Stimulated activated naive B cell treated with anti-CD40 and anti-IgM and Interleukin-4, amounts not matched to agents 10 μg/mL and 1 μg/mL and 100 μg/mL, for 72 hours (primary cell): ENCODE results near the gene ING4.

Source experiments
- ATAC-seq, 2 donors: fragments of 150-1000 bp; cut with Tn5 transposase; replicated peaks; 2 replicates each; pipeline ENCODE4 v1.10.0; 2021; ENCODE audit warnings: moderate library complexity in 1 of 2
- DNase-seq: peaks from one replicate; pipeline ENCODE4 v3.0.0; 2021
- H3K27ac Mint-ChIP-seq: one replicate; pipeline ENCODE4 v1.8.0; 2022; ENCODE audit warnings: mild to moderate bottlenecking, mixed read lengths
- H3K27me3 Mint-ChIP-seq, 2 donors: one replicate each; pipeline ENCODE4 v1.8.0; 2022; ENCODE audit warnings: mixed read lengths in 2 of 2
- H3K36me3 Mint-ChIP-seq, 2 donors: one replicate each; pipeline ENCODE4 v1.8.0; 2022; ENCODE audit warnings: mixed read lengths in 2 of 2, mild to moderate bottlenecking in 1 of 2
- H3K4me1 Mint-ChIP-seq, 2 donors: one replicate each; pipeline ENCODE4 v1.8.0; 2022; ENCODE audit warnings: mixed read lengths in 2 of 2, mild to moderate bottlenecking in 1 of 2
- H3K4me3 Mint-ChIP-seq, 2 donors: one replicate each; pipeline ENCODE4 v1.8.0; 2022; ENCODE audit warnings: mild to moderate bottlenecking in 2 of 2, mixed read lengths in 2 of 2, moderate library complexity in 1 of 2
- H3K9me3 Mint-ChIP-seq, 2 donors: one replicate each; pipeline ENCODE4 v1.8.0; 2022; ENCODE audit warnings: mixed read lengths in 2 of 2, mild to moderate bottlenecking in 1 of 2

Gene ING4

DNA sequence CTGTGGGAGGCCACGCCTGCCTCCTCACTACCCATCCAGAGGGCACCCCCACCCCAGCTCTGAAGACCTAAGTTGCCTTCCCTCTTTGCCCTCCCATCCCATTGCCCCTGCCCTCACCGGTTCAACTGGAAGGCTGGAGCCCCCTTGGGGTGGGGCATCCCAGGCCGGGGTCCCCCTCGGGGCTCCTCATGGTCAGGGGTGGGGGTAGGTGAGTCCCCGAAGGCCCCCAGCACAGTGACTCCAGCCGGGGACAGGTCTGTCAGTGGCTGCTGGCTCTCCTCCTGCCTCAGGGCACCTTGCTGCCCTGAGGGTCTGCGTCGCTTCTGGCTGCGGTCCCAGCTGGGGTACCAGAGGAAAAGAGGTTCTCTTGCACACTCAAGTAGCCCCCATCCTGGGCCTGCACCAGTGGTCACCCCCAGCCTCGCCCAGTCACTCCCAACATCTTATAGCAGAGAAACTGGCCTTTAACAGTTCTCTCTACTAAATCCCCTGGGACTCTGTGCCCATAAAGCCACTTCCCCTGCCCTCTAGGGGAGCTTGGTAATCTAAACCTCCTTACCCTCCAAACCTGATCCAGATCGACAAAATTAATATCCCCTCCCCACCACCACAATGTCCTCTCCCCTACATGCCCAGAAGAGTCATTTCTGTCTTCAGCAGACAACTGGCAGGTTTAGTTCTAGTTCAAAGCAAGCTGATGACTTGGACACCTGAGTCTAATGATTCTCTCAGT is 32.6 kb upstream of the ING4 start:
- peaks cover 8 to 9% of the 10 kb centered on the region in 2 donors for H3K27me3 Mint-ChIP-seq
- peak; percentile 36 to 43 for ATAC-seq

GRCh38 chr12:6694701-6695100 is 31.8 kb upstream of the ING4 start:
- no peak for DNase-seq
- H3K36me3 Mint-ChIP-seq = peaks cover 8 to 22% of the 10 kb centered on the region in 2 donors
- peaks cover 65 to 72% of the 10 kb centered on the region in 2 donors for H3K4me1 Mint-ChIP-seq
- ATAC-seq = no peak
- peaks cover 7% of the 10 kb centered on the region in 2 donors for H3K27me3 Mint-ChIP-seq
- peak overlapping the region; percentile 40 to 73 for H3K4me3 Mint-ChIP-seq
- H3K27ac Mint-ChIP-seq = no peak overlapping the region
- H3K9me3 Mint-ChIP-seq = no peaks in the 10 kb centered on the region

More for the DNA sequence above, 32.6 kb upstream of the ING4 start:
- Mint-ChIP-seq H3K36me3 (peaks cover 8 to 22% of the 10 kb centered on the region in 2 donors), H3K4me1 (peaks cover 66 to 74% of the 10 kb centered on the region in 2 donors), H3K27ac (peak overlapping the region; percentile 85), H3K4me3 (peak overlapping the region; percentile 66 to 73), H3K9me3 (no peaks in the 10 kb centered on the region)
- DNase-seq = peak; percentile 13

DNA sequence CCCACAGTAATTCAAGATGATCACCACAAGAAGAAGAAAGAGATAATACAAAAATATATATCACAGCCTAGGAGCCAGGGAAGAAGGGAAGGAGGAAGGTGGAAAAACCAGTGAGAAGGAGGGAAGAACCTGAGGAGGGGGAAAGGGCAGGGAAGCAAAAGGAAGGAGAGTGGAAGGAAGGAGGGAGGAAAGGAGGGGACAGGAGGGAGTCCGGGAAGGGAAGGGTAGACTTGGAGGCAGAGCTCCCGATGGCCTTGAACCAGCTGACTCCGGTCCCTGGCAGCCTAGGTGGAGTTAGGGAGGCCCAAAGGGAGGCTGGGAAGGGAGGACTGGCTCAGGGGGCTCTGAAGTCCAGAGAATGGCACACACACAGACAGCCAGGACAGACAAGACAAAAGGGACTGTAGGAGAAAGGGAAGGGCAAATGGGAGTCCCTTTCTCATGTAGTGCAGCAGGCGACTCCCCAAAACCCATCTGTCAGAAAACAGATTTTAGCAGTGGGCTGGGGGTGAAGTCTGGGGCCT is 31.0 kb upstream of the ING4 start:
- Mint-ChIP-seq H3K27me3 (no peaks in the 10 kb centered on the region), H3K4me3 (no peak overlapping the region), H3K4me1 (peaks cover 58 to 63% of the 10 kb centered on the region in 2 donors), H3K9me3 (no peaks in the 10 kb centered on the region), H3K36me3 (peaks cover 8 to 22% of the 10 kb centered on the region in 2 donors), H3K27ac (no peak overlapping the region)
- DNase-seq (no peak), ATAC-seq (no peak)

GRCh38 chr12:6692888-6693287 is 30.0 kb upstream of the ING4 start:
- no peak overlapping the region for H3K4me3 Mint-ChIP-seq

GRCh38 chr12:6691473-6691872 is 28.6 kb upstream of the ING4 start:
- DNase-seq (no peak), ATAC-seq (no peak)
- Mint-ChIP-seq H3K27me3 (no peaks in the 10 kb centered on the region), H3K4me3 (peak overlapping the region in 1 of 2 donors; percentile 19), H3K36me3 (peaks cover 14 to 36% of the 10 kb centered on the region in 2 donors), H3K9me3 (no peaks in the 10 kb centered on the region), H3K27ac (no peak overlapping the region), H3K4me1 (peaks cover 55 to 63% of the 10 kb centered on the region in 2 donors)

More at GRCh38 chr12:6692888-6693287, 30.0 kb upstream of the ING4 start:
- Mint-ChIP-seq H3K36me3 (peaks cover 6 to 26% of the 10 kb centered on the region in 2 donors), H3K27ac (no peak overlapping the region), H3K4me1 (peaks cover 53 to 63% of the 10 kb centered on the region in 2 donors), H3K27me3 (no peaks in the 10 kb centered on the region), H3K9me3 (no peaks in the 10 kb centered on the region)
- ATAC-seq = no peak
- no peak for DNase-seq

- peak; percentile 87 to 90 for ATAC-seq
- H3K27me3 Mint-ChIP-seq = no peaks in the 10 kb centered on the region
- peaks cover 22 to 42% of the 10 kb centered on the region in 2 donors for H3K36me3 Mint-ChIP-seq
- peaks cover 44 to 63% of the 10 kb centered on the region in 2 donors for H3K4me1 Mint-ChIP-seq
- peak; percentile 96 for DNase-seq
- H3K27ac Mint-ChIP-seq = peak within 1 kb of the TSS; percentile 96
- H3K9me3 Mint-ChIP-seq = no peaks in the 10 kb centered on the region
- H3K4me3 Mint-ChIP-seq = peak within 1 kb of the TSS; percentile 93
These were observed 26.3 kb upstream of the ING4 start, which contains the start of gene ZNF384 for GRCh38 chr12:6688999-6689882. Gene ZNF384 (minus strand): TSS chr12:6689375. CDS start chr12:6679520, 9,855 bp downstream.

GRCh38 chr12:6688543-6688998 is 25.7 kb upstream of the ING4 start:
- Mint-ChIP-seq H3K36me3 (peaks cover 22 to 35% of the 10 kb centered on the region in 2 donors), H3K9me3 (no peaks in the 10 kb centered on the region), H3K4me3 (peak overlapping the region; percentile 93), H3K27me3 (no peaks in the 10 kb centered on the region), H3K27ac (peak overlapping the region; percentile 96), H3K4me1 (peaks cover 38 to 62% of the 10 kb centered on the region in 2 donors)
- ATAC-seq = peak; percentile 18 to 28
- no peak for DNase-seq

GRCh38 chr12:6685814-6686213 is 22.9 kb upstream of the ING4 start:
- peaks cover 24 to 59% of the 10 kb centered on the region in 2 donors for H3K4me1 Mint-ChIP-seq
- no peak overlapping the region for H3K4me3 Mint-ChIP-seq
- no peak for ATAC-seq
- no peaks in the 10 kb centered on the region for H3K27me3 Mint-ChIP-seq
- peak overlapping the region; percentile 62 for H3K27ac Mint-ChIP-seq
- H3K9me3 Mint-ChIP-seq = no peaks in the 10 kb centered on the region
- peaks cover 19 to 37% of the 10 kb centered on the region in 2 donors for H3K36me3 Mint-ChIP-seq
- DNase-seq = no peak

DNA sequence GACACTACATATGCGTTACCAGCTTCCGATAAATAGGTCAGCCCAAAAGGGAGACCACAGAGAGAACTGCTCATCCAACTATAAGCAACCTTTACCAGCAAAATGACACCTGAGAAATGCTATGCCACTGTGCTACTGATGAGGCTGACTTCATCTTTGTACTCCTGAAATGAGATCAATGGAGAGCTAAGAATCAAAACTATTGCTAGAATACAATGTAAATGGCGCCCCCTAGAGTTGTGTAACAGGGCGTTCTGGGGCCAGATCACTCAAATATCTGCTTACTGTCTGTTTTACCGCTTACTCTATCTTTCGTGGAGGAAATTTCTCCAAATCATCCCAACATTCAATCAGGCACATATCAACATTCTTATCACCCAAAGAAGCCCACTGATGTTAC is 21.7 kb upstream of the ING4 start:
- DNase-seq = peak; percentile 20
- H3K9me3 Mint-ChIP-seq = no peaks in the 10 kb centered on the region
- H3K27me3 Mint-ChIP-seq = no peaks in the 10 kb centered on the region
- peak overlapping the region; percentile 1 for H3K27ac Mint-ChIP-seq
- no peak overlapping the region for H3K4me3 Mint-ChIP-seq
- no peak for ATAC-seq
- H3K36me3 Mint-ChIP-seq = peaks cover 19 to 37% of the 10 kb centered on the region in 2 donors
- H3K4me1 Mint-ChIP-seq = peaks cover 24 to 59% of the 10 kb centered on the region in 2 donors

GRCh38 chr12:6676962-6677361 is 14.0 kb upstream of the ING4 start:
- H3K27me3 Mint-ChIP-seq = no peaks in the 10 kb centered on the region
- ATAC-seq = no peak

DNA sequence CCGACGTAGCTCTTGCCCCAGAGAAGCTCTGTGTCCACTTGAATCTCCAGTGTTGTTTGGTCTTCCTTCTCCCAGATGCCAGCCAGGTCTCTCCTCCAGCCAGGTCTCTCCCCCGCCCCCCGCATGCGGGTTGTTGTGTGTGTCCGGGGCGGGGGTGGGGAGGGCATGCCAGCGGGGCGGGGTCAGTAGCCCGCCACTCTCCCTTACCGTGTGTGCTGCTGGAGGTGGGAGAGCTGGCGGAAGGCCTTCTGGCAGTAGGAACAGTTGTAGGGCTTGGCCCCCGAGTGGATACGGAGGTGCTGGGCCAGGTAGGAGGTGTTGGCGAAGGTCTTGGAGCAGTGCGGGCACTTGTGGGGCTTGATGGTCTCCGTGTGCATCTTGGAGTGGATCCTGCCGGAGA is 9.2 kb upstream of the ING4 start:
- ATAC-seq (no peak), DNase-seq (no peak)
- no peaks in the 10 kb centered on the region for H3K27me3 Mint-ChIP-seq
- no peak overlapping the region for H3K27ac Mint-ChIP-seq
- no peak overlapping the region for H3K4me3 Mint-ChIP-seq
- H3K4me1 Mint-ChIP-seq = no peaks in the 10 kb centered on the region
- H3K36me3 Mint-ChIP-seq = peaks cover 60 to 73% of the 10 kb centered on the region in 2 donors
- no peaks in the 10 kb centered on the region for H3K9me3 Mint-ChIP-seq

More at GRCh38 chr12:6676962-6677361, 14.0 kb upstream of the ING4 start:
- H3K4me3 Mint-ChIP-seq = no peak overlapping the region
- no peak for DNase-seq
- H3K9me3 Mint-ChIP-seq = no peaks in the 10 kb centered on the region
- H3K27ac Mint-ChIP-seq = no peak overlapping the region
- peaks cover 7 to 14% of the 10 kb centered on the region in 2 donors for H3K4me1 Mint-ChIP-seq
- H3K36me3 Mint-ChIP-seq = peaks cover 47 to 59% of the 10 kb centered on the region in 2 donors

DNA sequence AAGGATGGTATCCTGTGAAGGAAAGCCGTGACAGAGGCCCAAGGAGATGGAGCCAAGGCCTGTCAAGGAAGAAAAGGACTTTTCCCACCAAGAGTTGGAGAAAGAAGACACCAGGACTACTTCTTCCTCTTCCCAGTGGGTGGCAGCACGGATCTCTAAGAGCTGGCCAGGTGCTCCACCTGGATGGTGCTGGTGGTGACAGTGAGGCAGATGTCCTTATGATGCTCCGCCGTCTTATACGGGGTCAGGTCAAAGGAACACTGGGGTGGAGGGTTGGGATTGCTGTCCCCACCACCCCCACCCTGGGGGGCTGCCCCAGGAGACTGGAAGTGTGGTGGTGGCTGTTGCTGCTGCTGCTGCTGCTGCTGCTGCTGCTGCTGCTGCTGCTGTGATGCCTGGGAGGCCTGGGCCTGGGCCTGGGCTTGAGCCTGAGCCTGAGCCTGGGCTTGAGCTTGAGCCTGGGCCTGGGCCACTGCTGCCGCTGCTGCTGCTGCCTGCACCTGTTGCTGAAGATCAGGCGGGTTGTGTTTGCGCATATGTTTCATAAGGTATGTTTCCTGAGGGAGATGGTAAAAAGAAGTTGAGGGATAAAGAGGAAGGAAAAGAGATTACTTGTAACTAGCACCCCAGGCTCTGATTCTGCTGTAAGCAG is 4.8 kb upstream of the ING4 start:
- ATAC-seq (no peak), DNase-seq (no peak)
- Mint-ChIP-seq H3K36me3 (peaks cover 44 to 58% of the 10 kb centered on the region in 2 donors), H3K9me3 (no peaks in the 10 kb centered on the region), H3K4me3 (no peak overlapping the region), H3K4me1 (peaks cover 6 to 7% of the 10 kb centered on the region in 2 donors), H3K27ac (peak overlapping the region; percentile 68), H3K27me3 (no peaks in the 10 kb centered on the region)

- no peaks in the 10 kb centered on the region for H3K27me3 Mint-ChIP-seq
- H3K27ac Mint-ChIP-seq = no peak overlapping the region
- no peaks in the 10 kb centered on the region for H3K9me3 Mint-ChIP-seq
- H3K4me3 Mint-ChIP-seq = no peak overlapping the region
- peaks cover 29 to 44% of the 10 kb centered on the region in 2 donors for H3K36me3 Mint-ChIP-seq
- DNase-seq (no peak), ATAC-seq (no peak)
- H3K4me1 Mint-ChIP-seq = peaks cover 14 to 15% of the 10 kb centered on the region in 2 donors
These were observed 3.3 kb upstream of the ING4 start for GRCh38 chr12:6666211-6666610.
